ENCODE results near the gene ARPC1B. TPM values are rescaled to one million over a fixed set of nuclear protein-coding genes. Genes with fewer than 3 reads are reported as not detected.

Gene ARPC1B
- total and polyA plus RNA-seq, 2 experiments from 2014 or later: 485 to 599 TPM

- WGBS, 2 experiments (ENCODE audit: low coverage in 1 of 2, low lambda C conversion rate in 2 of 2, missing lambda C conversion rate in 2 of 2): 86 to 87% methylated on average over 7 of the region's 7 CpGs
- H3K4me1 ChIP-seq (ENCODE audit: insufficient read depth): peaks cover 25% of the 10 kb centered on the region
- H3K4me2 ChIP-seq (ENCODE audit: unreplicated experiment): no peak overlapping the region
- no peak overlapping the region for H3K9ac ChIP-seq
- H4K20me1 ChIP-seq (ENCODE audit: insufficient read depth): no peaks in the 10 kb centered on the region
- no peaks in the 10 kb centered on the region for H3K27me3 ChIP-seq (replicated peaks; ENCODE audit: insufficient read depth)
- TF ChIP-seq EZH2 (IDR thresholded peaks at IDR 0.05; ENCODE audit: insufficient read depth, poor library complexity, severe bottlenecking) (no peak), EZH2phosphoT487 (IDR thresholded peaks at IDR 0.05; ENCODE audit: insufficient read depth, low read depth) (no peak)
- no peak overlapping the region for H2AFZ ChIP-seq
- H3K4me3 ChIP-seq: no peak overlapping the region
- no peaks in the 10 kb centered on the region for H3K9me3 ChIP-seq (ENCODE audit: low read depth)
- H3K9me2 ChIP-seq (ENCODE audit: insufficient read depth): no peaks in the 10 kb centered on the region
- no peak for DNase-seq
- peaks cover 82% of the 10 kb centered on the region for H3K79me2 ChIP-seq (ENCODE audit: insufficient read depth)
- peaks cover 36% of the 10 kb centered on the region for H3F3A ChIP-seq (ENCODE audit: insufficient read depth)
- H3K36me3 ChIP-seq (ENCODE audit: low read depth): peaks cover 13% of the 10 kb centered on the region
- H3K27ac ChIP-seq: no peak overlapping the region
- in situ Hi-C loops (cut with MboI): no loop called here
These were observed 7.1 kb downstream of the ARPC1B start for GRCh38 chr7:99381664-99382075.

GRCh38 chr7:99383203-99383602 is 8.7 kb downstream of the ARPC1B start:
- Histone ChIP-seq H2AFZ (no peak overlapping the region), H4K20me1 (ENCODE audit: insufficient read depth) (no peaks in the 10 kb centered on the region), H3K9ac (no peak overlapping the region), H3K9me3 (ENCODE audit: low read depth) (no peaks in the 10 kb centered on the region), H3K27ac (no peak overlapping the region), H3K9me2 (ENCODE audit: insufficient read depth) (no peaks in the 10 kb centered on the region), H3K4me3 (no peak overlapping the region), H3K79me2 (ENCODE audit: insufficient read depth) (peaks cover 74% of the 10 kb centered on the region), H3F3A (ENCODE audit: insufficient read depth) (peaks cover 21% of the 10 kb centered on the region), H3K4me2 (ENCODE audit: unreplicated experiment) (no peak overlapping the region), H3K36me3 (ENCODE audit: low read depth) (peaks cover 16% of the 10 kb centered on the region; the same call in 1 of the 2 replicates), H3K27me3 (replicated peaks; ENCODE audit: insufficient read depth) (no peaks in the 10 kb centered on the region), H3K4me1 (ENCODE audit: insufficient read depth) (peaks cover 25% of the 10 kb centered on the region)
- in situ Hi-C loops (cut with MboI): no loop called here
- no peak for DNase-seq
- WGBS, 2 experiments (ENCODE audit: low coverage in 1 of 2, low lambda C conversion rate in 2 of 2, missing lambda C conversion rate in 2 of 2): 93 to 94% methylated on average over 10 of the region's 10 CpGs
- no peak for TF ChIP-seq EZH2phosphoT487 (IDR thresholded peaks at IDR 0.05; ENCODE audit: insufficient read depth, low read depth)
- TF ChIP-seq EZH2 (IDR thresholded peaks at IDR 0.05; ENCODE audit: insufficient read depth, poor library complexity, severe bottlenecking): no peak

DNA sequence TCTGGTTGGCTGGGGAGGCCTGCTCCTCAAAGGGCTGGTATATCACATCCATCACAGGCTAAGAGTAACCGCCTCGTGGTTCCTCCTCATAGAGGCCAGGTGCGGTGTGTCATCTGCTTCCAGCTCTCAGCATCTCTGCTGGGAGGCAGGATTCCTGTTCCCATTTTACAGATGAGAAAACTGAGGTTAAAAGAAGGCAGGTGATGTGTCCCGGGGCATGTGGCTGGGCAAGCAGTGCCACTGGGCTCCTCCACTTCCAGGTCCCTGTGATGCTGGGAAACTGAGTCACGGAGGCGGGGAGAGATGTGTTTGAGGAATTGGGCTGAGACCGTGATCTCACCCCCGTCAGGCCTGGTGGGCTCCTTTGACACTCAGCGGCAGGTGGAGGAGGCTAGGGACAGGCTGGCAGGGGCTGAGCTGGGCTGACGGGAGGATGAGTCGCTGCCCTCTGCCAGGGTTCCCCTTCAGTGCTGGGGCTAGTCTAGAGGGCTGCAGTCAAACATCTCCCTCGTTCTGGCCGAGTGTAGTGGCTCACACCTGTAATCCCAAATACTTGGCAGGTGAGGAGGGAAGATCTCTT is 9.4 kb downstream of the ARPC1B start:
- WGBS, 2 experiments (ENCODE audit: low coverage in 1 of 2, low lambda C conversion rate in 2 of 2, missing lambda C conversion rate in 2 of 2): 86 to 88% methylated on average over 13 of the region's 13 CpGs
- Histone ChIP-seq H2AFZ (no peak overlapping the region), H3K9ac (no peak overlapping the region), H3K4me1 (ENCODE audit: insufficient read depth) (peaks cover 20% of the 10 kb centered on the region), H3K4me2 (ENCODE audit: unreplicated experiment) (no peak overlapping the region), H3K36me3 (ENCODE audit: low read depth) (peaks cover 21% of the 10 kb centered on the region; the same call in 1 of the 2 replicates), H3K27ac (no peak overlapping the region), H3K4me3 (no peak overlapping the region), H3K79me2 (ENCODE audit: insufficient read depth) (peaks cover 74% of the 10 kb centered on the region), H3F3A (ENCODE audit: insufficient read depth) (peaks cover 15% of the 10 kb centered on the region), H3K9me3 (ENCODE audit: low read depth) (no peaks in the 10 kb centered on the region), H3K9me2 (ENCODE audit: insufficient read depth) (no peaks in the 10 kb centered on the region), H3K27me3 (replicated peaks; ENCODE audit: insufficient read depth) (no peaks in the 10 kb centered on the region), H4K20me1 (ENCODE audit: insufficient read depth) (no peaks in the 10 kb centered on the region)
- no peak for DNase-seq
- TF ChIP-seq EZH2 (IDR thresholded peaks at IDR 0.05; ENCODE audit: insufficient read depth, poor library complexity, severe bottlenecking) (no peak), EZH2phosphoT487 (IDR thresholded peaks at IDR 0.05; ENCODE audit: insufficient read depth, low read depth) (no peak)
- in situ Hi-C loops (cut with MboI): no loop called here

GRCh38 chr7:99384523-99384922 is 10.0 kb downstream of the ARPC1B start:
- TF ChIP-seq EZH2 (IDR thresholded peaks at IDR 0.05; ENCODE audit: insufficient read depth, poor library complexity, severe bottlenecking) (no peak), EZH2phosphoT487 (IDR thresholded peaks at IDR 0.05; ENCODE audit: insufficient read depth, low read depth) (no peak)
- WGBS, 2 experiments (ENCODE audit: low coverage in 1 of 2, low lambda C conversion rate in 2 of 2, missing lambda C conversion rate in 2 of 2): 94 to 95% methylated on average over 4 of the region's 4 CpGs
- H3K4me2 ChIP-seq (ENCODE audit: unreplicated experiment): no peak overlapping the region
- H3F3A ChIP-seq (ENCODE audit: insufficient read depth): peaks cover 11% of the 10 kb centered on the region
- peaks cover 27% of the 10 kb centered on the region; the same call in 1 of the 2 replicates for H3K36me3 ChIP-seq (ENCODE audit: low read depth)
- no peaks in the 10 kb centered on the region for H3K9me2 ChIP-seq (ENCODE audit: insufficient read depth)
- no peak overlapping the region for H2AFZ ChIP-seq
- no peak overlapping the region for H3K9ac ChIP-seq
- no peak overlapping the region for H3K4me3 ChIP-seq
- H3K9me3 ChIP-seq (ENCODE audit: low read depth): no peaks in the 10 kb centered on the region
- in situ Hi-C loops (cut with MboI): no loop called here
- no peaks in the 10 kb centered on the region for H3K27me3 ChIP-seq (replicated peaks; ENCODE audit: insufficient read depth)
- no peak overlapping the region for H3K27ac ChIP-seq
- H3K4me1 ChIP-seq (ENCODE audit: insufficient read depth): peaks cover 16% of the 10 kb centered on the region
- peaks cover 74% of the 10 kb centered on the region for H3K79me2 ChIP-seq (ENCODE audit: insufficient read depth)
- no peaks in the 10 kb centered on the region for H4K20me1 ChIP-seq (ENCODE audit: insufficient read depth)
- DNase-seq: no peak
